OCI-LY1 (cell line): ENCODE measurements around the gene PRKAR1A.

Experiments
- EZH2 ChIP-seq: fragments of 200-600 bp; sonication (generic), shearing (Covaris generic); IDR thresholded peaks from 2 replicates; pipeline ENCODE4 v1.8.0; 2017; ENCODE audit warnings: borderline replicate concordance, mixed run types, mild to moderate bottlenecking, antibody characterized with exemption, low read length, moderate library complexity, mixed read lengths
- TF ChIP-seq, protein P1 (sequence below): fragments of 200-600 bp; sonication (generic), shearing (Covaris generic); IDR thresholded peaks from 2 replicates; pipeline ENCODE4 v1.5.1; 2017; ENCODE audit warnings: mild to moderate bottlenecking, antibody characterized with exemption, low read length, moderate library complexity, mixed read lengths

DNA sequence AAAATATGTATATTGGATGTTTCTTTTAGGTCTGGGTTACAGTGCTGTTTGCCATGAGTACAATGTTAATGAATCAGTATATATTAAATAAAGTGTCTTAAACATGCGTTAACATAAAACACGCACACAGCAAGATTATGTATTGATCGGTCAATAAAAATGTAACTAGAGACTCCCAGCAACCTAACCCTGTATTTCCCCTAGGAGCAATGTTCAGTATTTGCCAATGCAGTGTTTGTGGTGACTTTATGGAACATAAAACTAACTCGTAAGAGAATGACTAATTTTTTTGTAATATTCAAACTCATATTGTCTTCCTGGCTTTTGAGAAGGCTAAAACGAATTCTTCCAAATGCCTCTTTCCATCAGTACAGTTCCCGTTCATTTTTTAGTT, 22.5 kb downstream of the PRKAR1A start:
- TF ChIP-seq, protein P1, sequence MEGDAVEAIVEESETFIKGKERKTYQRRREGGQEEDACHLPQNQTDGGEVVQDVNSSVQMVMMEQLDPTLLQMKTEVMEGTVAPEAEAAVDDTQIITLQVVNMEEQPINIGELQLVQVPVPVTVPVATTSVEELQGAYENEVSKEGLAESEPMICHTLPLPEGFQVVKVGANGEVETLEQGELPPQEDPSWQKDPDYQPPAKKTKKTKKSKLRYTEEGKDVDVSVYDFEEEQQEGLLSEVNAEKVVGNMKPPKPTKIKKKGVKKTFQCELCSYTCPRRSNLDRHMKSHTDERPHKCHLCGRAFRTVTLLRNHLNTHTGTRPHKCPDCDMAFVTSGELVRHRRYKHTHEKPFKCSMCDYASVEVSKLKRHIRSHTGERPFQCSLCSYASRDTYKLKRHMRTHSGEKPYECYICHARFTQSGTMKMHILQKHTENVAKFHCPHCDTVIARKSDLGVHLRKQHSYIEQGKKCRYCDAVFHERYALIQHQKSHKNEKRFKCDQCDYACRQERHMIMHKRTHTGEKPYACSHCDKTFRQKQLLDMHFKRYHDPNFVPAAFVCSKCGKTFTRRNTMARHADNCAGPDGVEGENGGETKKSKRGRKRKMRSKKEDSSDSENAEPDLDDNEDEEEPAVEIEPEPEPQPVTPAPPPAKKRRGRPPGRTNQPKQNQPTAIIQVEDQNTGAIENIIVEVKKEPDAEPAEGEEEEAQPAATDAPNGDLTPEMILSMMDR = no peak
- no peak for TF ChIP-seq EZH2
